Fibroblast of lung (primary cell): Measurements from ENCODE around the gene MUC16.

Experiments
- CTCF ChIP-seq, 2 donors: IDR thresholded peaks in 1 of 2; conservative IDR thresholded peaks in 1 of 2; 1 replicate in 1 of 2; 2 replicates in 1 of 2; pipeline ENCODE4 v1.5.1; 2011 to 2012; ENCODE audit warnings: low read length in 2 of 2, control low read depth in 1 of 2, inconsistent platforms in 1 of 2, low read depth in 1 of 2, mild to moderate bottlenecking in 1 of 2
- EZH2 ChIP-seq: IDR thresholded peaks from 2 replicates; pipeline ENCODE4 v1.5.1; 2012; ENCODE audit warnings: low read length, control low read depth, mild to moderate bottlenecking; ENCODE audit errors: missing control alignments

- TF ChIP-seq EZH2 = no peak
- TF ChIP-seq CTCF (conservative IDR thresholded peaks at IDR 0.05 in 1 of 2, IDR thresholded peaks at IDR 0.05 in 1 of 2; ENCODE audit: low read depth in 1 of 2, low read length in 2 of 2) = no peak
Measured at GRCh38 chr19:9018163-9018875, 8.1 kb upstream of the MUC16 start.
